GM15510 (cell line): Measurements from ENCODE around the gene PLCL2.

Experiments
- POLR2A ChIP-seq: IDR thresholded peaks from 3 replicates; pipeline ENCODE4 v1.6.1; 2011; ENCODE audit warnings: borderline replicate concordance; ENCODE audit not compliant: insufficient read length; ENCODE audit errors: extremely low read depth

The PLCL2 gene

DNA sequence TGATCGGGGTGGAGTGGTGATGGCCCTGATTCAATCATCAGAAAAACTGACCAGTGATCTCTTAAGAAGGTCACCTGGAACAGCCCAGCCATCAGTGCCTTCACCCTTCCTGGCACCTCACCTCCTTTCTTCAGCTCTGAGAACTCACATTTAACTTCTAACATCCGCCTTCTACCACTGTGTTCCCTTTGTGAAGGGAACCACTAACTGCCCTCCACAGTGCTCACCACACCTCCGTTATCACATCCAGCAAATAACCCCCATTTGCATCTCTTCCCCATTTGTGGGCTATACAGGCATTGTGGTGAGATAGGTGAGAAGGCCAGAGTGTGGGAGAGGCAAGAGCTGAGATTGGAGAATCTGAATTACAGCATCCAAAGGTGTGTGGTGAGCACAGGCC is 107.4 kb downstream of the PLCL2 start:
- TF ChIP-seq POLR2A: no peak

DNA sequence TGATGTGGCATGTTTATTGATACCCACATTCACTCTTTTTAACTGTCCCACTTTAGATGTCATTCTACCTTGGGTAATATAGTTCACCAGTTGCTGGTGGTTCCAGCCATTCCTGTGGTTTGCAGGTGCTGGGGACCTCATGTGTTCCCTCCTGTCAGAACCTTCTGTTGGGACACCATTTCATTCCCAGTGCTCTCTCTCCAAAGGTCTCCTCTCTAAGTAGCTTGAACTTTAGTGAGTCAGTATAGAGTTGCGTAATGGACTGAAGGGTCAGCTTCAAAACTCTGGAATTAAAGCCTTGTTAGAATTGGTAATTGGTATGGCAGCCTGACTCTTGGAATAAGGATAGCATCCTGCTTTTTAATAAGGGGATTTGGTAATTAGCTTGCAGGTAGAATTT is 108.5 kb downstream of the PLCL2 start:
- no peak for TF ChIP-seq POLR2A

DNA sequence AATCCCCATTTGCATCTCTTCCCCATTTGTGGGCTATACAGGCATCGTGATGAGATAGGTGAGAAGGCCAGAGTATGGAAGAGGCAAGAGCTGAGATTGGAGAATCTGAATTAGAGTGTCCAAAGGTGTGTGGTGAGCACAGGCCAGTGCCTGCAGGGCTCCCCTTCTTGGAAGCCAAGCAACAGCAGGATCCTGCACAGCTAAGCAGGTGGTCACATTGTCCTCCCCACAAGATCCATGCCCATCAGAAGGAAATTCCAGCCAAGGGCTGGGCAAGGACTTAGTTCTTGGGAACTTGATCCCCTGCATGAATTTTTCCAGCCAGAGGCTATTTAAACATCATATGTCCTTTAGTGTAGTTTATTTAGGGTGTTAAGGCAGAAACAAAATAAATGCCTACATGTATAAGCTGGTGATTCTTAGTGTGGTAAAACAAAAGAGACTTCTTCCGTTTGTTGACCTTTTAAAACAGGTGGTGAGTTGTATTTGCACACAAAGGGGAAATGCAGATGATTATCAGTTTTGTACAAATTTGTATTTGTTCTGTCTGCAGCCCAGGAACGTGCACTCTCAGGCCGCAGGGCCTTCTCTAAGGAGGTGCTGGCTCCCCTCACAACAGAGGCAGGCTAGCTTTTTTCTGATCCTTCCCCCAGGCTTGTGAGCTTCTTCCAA is 110.2 kb downstream of the PLCL2 start:
- no peak for TF ChIP-seq POLR2A

DNA sequence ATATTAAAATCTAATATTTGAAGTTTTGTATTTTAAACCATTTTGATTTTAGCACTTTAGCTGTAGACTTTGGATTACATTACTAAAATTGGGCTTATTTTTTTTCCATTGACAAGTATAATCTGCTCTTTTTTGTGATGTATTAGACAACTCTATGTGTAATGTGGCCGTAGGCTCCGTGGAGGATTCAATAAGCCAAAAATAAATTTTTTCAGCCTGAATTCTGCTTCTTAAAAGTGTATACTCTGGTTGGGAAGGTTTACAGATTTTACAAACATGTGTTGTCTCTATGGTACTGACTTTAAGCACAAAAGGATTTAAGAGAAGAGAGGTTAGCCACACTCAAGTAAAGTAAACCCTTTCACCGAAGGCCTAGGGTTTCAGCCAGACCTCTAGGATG is 110.8 kb downstream of the PLCL2 start:
- TF ChIP-seq POLR2A: no peak

DNA sequence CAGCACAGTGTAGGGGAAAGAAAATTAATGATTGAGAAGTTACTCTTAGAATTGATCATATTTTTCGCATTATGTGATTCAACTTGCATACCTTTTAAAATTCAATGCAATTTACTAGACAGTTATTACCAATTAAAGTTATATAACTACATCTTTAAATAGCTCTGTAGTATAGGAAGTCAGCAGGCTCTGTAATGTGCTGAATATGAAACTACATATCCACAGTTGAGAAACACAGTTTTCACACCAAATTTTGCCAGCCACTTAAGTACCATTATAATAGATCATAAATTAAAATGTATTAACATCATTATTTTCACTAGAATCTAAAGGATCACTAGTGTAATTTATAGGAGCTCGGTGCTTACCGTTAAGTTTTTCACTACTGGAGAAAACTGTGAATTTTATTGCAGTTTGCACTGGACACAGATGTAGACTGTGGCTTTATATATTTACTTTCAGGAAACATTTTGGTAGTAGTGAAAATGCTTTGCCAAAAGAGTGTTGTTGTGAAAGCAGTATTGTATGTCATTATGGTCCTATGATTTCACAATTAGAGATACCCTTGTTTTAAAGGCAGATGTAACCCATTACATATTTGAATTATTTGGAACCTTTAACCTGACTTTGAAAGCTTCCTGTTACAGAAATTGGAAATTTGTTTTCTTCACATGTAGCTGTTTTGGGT is 113.6 kb downstream of the PLCL2 start:
- TF ChIP-seq POLR2A: no peak

DNA sequence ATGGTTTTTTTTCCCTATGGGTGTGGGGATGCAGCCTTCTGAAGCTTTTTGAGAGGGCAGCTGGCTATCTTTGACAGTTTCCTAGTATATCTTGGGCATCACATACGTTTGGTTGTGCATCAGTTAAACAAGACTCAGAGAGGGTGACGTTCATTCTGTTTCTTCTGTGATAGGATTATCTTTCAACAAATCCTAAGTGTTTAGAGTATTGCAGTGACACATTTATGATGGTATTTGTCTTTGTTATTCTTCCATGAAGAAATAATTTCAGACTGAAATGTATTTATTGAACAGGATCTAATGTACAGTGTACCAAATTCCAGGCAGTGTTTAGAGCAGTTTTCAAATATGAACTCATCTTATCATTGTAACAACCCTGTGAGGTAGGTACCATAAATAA is 114.4 kb downstream of the PLCL2 start:
- TF ChIP-seq POLR2A: no peak

DNA sequence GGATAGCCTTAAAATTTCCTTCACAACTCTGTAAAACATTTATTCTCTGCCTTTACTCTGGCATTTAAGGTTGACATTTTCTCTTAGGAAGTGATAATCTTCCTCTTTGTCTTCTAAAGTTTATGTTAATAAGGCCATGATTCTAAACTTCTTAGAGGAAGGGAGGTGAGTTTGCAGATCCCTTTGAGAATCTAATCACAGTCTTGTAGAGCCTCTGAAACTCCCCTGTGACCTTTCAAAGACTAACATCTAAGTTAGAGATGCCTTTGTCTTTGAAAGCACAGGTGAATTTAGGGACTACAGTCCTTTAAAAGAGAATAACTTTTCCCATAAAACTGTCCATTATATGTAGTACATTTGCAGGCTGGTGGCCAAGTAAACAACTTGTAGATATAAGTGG is 115.1 kb downstream of the PLCL2 start:
- no peak for TF ChIP-seq POLR2A

DNA sequence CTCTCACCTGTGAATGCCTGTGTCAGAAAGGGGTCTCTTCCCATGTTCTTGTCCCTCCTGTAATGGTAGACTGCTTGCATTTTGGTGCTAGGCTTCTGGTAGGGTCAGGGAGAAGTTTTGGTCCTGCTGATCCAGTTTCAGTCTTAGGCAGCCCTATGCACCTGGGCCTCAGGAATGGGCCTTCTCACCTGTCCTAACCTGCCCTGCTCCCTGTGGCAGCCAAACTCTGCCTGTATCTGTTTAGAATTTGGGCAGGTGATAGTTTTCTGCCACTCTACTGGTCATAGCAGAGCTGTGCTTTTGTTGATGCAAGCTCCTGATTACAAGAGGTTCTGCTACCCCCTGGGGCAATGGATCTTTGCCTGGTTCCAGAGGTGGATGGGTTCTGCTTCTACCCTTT is 118.7 kb downstream of the PLCL2 start:
- TF ChIP-seq POLR2A: no peak

DNA sequence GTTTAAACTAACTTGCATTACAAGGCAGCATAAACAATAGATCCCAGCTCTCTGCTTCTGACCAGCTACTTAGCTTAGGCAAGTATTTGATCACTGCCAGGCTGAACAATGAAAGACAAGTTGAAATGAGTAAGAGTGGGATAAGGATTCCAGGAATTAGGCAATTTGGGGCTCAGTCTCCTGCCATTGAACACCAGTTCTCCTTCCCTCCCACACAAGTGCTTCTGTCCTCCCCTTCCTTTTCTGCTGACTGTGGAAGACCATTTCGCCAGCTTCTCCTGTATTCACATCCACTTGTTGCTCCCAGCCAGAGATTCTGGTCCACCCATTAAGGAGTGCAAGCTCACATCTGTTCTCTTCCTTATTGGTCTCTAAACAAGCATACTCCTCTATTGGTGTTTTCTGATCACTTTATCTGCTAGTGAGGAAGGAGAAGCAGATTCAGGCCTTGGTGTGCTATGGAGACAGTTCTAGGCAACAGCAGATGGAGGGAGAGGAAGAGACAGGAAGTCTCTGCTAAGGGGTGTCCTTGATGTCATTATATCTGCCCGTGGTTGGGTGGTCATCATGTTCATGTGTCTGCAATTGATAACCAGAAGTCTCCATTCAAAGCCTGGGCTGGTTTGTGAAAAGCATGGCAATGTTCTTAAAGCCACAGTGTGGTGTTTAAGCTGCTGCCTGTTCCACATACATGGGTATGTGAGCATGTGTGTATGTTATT is 121.5 kb downstream of the PLCL2 start:
- TF ChIP-seq POLR2A: no peak

DNA sequence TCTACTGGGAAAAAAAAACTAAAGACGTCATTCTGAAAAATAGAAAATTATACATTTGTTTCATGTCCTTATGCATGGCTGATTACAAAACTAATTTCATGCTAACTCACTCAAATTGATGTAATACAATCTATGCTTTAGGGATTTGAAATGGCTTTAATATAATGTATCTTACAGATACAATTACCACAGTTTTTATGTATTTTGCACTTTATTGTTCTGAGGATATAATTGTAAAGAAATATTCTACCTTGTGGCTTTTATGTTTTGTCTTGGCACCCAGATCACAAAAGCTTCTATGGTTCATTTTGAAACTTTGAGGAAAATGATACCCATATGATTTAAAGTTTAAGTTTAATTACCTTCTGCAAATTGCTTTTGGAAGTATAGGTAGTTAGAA is 122.5 kb downstream of the PLCL2 start:
- TF ChIP-seq POLR2A: no peak

DNA sequence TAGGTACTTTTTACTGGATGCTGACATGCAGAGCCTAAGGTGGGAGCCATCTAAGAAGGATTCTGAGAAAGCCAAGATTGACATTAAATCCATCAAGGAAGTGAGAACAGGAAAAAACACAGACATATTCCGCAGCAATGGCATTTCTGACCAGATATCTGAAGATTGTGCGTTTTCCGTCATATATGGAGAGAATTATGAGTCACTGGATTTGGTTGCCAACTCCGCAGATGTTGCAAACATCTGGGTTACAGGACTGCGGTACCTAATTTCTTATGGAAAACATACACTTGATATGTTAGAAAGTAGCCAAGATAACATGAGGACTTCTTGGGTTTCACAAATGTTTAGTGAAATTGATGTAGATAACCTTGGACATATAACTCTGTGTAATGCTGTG is 125.1 kb downstream of the PLCL2 start:
- no peak for TF ChIP-seq POLR2A

DNA sequence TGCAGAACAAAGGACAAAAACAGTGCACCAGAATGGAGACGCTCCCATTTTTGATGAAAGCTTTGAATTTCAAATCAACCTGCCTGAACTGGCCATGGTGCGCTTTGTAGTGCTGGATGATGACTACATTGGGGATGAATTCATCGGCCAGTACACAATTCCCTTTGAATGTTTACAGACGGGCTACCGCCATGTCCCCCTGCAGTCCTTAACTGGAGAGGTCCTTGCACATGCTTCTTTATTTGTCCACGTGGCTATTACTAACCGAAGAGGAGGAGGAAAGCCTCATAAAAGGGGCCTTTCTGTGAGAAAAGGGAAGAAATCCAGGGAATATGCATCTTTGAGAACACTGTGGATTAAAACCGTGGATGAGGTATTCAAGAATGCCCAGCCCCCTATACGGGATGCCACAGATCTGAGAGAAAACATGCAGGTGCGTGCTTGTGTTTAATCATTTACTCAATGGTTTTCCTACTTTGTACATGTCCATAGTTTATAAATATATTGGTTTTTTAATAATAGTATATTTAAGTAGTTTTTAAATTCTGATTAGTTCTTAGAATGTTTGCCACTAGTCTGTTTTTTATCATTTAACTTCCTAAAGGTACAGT is 127.1 kb downstream of the PLCL2 start:
- TF ChIP-seq POLR2A: no peak

DNA sequence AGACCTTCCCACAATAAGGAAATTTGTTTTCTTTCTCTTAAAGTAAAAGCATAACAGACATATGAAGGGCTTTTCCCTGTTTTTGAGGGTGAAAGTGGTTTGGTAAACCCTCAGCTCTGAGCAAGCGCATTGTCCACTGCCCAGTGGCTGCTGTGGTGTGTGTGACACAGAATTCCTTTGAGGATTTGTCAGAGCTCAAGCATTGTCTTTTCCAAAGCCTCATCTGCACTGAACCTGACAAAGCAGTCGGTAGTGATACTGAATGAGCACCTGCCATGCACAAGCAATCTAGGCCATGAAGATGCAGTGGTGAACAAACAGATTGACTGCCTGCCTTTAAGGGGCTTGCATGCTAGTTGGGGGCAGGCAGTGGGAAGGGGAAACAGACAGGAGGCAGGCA is 128.3 kb downstream of the PLCL2 start:
- TF ChIP-seq POLR2A: no peak

DNA sequence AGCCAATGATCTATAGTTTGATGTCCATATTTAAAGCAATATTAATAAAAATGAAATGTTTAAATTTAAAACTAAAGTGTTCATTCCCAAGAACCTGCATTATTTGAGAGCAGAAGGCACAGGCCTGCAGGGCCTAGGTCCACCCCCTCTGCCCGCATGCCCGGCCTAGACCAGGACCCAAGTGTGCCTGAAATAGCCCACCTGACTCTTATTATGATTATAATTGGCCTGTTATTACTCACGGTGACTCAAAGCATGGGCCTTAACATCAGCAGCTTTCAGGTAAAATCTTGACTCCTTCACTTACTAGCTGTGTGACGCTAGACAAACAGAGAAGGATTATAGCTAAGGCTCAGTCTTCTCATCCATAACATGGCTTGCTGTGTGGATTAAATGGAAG is 128.8 kb downstream of the PLCL2 start:
- no peak for TF ChIP-seq POLR2A

DNA sequence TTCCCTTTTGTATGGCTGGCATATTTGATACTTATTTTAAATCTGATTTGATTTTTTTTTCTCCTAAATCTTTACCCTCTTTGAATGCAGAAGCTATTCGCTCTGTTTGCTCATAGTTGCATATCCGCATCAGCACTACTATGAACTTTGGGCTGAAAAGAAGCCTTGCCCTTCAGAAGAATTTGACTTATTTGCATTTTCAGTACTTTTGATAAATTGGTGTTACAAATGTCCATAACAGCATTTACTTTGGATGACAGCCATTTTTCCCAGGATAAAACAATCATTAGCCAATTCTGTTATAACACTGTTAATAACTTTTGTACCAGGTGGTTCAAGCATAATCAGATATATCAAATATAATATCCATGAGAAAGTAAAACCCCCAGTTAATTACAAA is 129.5 kb downstream of the PLCL2 start:
- TF ChIP-seq POLR2A: no peak

DNA sequence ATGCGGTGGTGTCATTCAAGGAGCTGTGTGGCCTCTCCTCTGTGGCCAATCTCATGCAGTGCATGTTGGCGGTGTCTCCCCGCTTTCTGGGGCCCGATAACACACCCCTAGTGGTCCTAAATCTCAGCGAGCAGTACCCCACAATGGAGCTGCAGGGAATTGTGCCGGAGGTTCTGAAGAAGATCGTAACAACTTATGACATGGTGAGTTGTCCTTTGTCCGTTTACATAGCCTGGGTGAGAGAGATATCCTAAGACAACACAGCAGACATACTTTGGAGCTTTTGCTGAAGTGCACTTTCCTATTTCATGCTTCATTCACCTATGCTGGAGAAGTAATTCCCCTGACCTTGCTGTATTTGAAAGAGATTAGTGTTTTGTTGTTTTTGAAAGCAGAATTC is 130.0 kb downstream of the PLCL2 start:
- TF ChIP-seq POLR2A: no peak

DNA sequence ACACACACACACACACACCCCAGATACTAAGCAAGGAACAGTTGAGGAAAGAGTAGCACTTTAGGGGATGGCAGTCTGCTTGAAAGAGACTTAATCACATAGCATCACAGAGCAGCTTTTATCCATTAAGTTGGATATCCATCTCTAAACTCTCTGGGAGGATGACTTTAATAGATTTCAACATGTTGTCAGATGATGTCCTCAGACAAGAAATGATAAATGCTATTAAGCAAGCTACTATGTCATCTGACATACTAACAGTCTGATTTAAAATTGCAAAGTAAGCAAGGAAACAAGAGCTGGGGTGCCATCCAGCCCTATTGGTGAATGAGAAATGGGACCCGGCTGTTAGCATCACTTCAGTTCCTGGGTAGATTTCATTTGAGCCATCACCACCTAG is 136.9 kb downstream of the PLCL2 start:
- TF ChIP-seq POLR2A: no peak
